Erythroblast (primary cell): ENCODE results near the gene TRAFD1.

ENCODE experiments used
- GATA1 ChIP-seq: IDR thresholded peaks from 2 replicates; pipeline ENCODE4 v1.6.1; 2011; ENCODE audit warnings: low read depth, mild to moderate bottlenecking, control low read depth, low read length, moderate library complexity
- POLR2A ChIP-seq: IDR thresholded peaks from 2 replicates; pipeline ENCODE4 v1.6.1; 2011; ENCODE audit warnings: mild to moderate bottlenecking, low read length

- TF ChIP-seq POLR2A: no peak
- no peak for TF ChIP-seq GATA1
Measured at GRCh38 chr12:112160611-112161010, 35.3 kb downstream of the TRAFD1 start.
